MM.1S (cell line): ENCODE results near the gene LIN9.

Source experiments
- DNase-seq: peaks from one replicate; pipeline ENCODE4 v3.0.0-alpha.2; 2015
- H2AFZ ChIP-seq: fragments of 300-600 bp; sonication (generic); 2 replicates; pipeline ENCODE4 v1.6.0; 2016; ENCODE audit warnings: antibody characterized with exemption, low read length
- H3F3A ChIP-seq: fragments of 300-600 bp; sonication (generic); 2 replicates; pipeline ENCODE4 v1.6.1; 2016; ENCODE audit warnings: mild to moderate bottlenecking, antibody characterized with exemption, low read length, moderate library complexity, mixed read lengths; ENCODE audit not compliant: insufficient read depth
- H3K27ac ChIP-seq: fragments of 300-600 bp; sonication (generic); 2 replicates; pipeline ENCODE4 v1.5.1; 2016; ENCODE audit warnings: mild to moderate bottlenecking, low read length
- H3K27me3 ChIP-seq: fragments of 300-600 bp; sonication (generic); replicated peaks from 2 replicates; pipeline ENCODE4 v1.6.0; 2016; ENCODE audit warnings: low read length; ENCODE audit not compliant: insufficient read depth
- H3K36me3 ChIP-seq: fragments of 300-600 bp; sonication (generic); replicated peaks from 2 replicates; pipeline ENCODE4 v1.6.1; 2016; ENCODE audit warnings: mild to moderate bottlenecking, low read length, mixed read lengths; ENCODE audit not compliant: insufficient read depth
- H3K4me1 ChIP-seq: fragments of 300-600 bp; sonication (generic); 2 replicates; pipeline ENCODE4 v1.6.1; 2016; ENCODE audit warnings: low read length, mixed read lengths
- H3K4me2 ChIP-seq: fragments of 300-600 bp; sonication (generic); 2 replicates; pipeline ENCODE4 v1.6.0; 2016; ENCODE audit warnings: low read depth, low read length
- H3K4me3 ChIP-seq: fragments of 300-600 bp; sonication (generic); 2 replicates; pipeline ENCODE4 v1.5.1; 2016; ENCODE audit warnings: low read length, mixed read lengths
- H3K79me2 ChIP-seq: fragments of 300-600 bp; sonication (generic); 2 replicates; pipeline ENCODE4 v1.6.1; 2016; ENCODE audit warnings: mixed run types, low read length, mixed read lengths
- H3K9ac ChIP-seq: fragments of 300-600 bp; sonication (generic); 2 replicates; pipeline ENCODE4 v1.6.1; 2016; ENCODE audit warnings: low read length, mixed read lengths
- H3K9me2 ChIP-seq: fragments of 300-600 bp; sonication (generic); replicated peaks from 2 replicates; pipeline ENCODE4 v1.6.1; 2016; ENCODE audit warnings: mild to moderate bottlenecking, low read length, mixed read lengths; ENCODE audit not compliant: insufficient read depth
- H3K9me3 ChIP-seq: fragments of 300-600 bp; sonication (generic); replicated peaks from 2 replicates; pipeline ENCODE4 v1.6.1; 2016; ENCODE audit warnings: mild to moderate bottlenecking, low read length, mixed read lengths; ENCODE audit not compliant: insufficient read depth
- H4K20me1 ChIP-seq: fragments of 300-600 bp; sonication (generic); 2 replicates; pipeline ENCODE4 v1.6.1; 2016; ENCODE audit warnings: mild to moderate bottlenecking, low read length, moderate library complexity, mixed read lengths; ENCODE audit not compliant: insufficient read depth
- EZH2 ChIP-seq: fragments of 300-600 bp; sonication (generic); optimal IDR thresholded peaks from 2 replicates; pipeline ENCODE3; 2017; ENCODE audit warnings: low read depth, mild to moderate bottlenecking, antibody characterized with exemption, low read length, mixed read lengths
- EZH2phosphoT487 ChIP-seq: fragments of 300-600 bp; sonication (generic); IDR thresholded peaks from 2 replicates; pipeline ENCODE4 v1.6.1; 2018; ENCODE audit warnings: antibody characterized with exemption, low read length
- TF ChIP-seq, protein P1 (sequence below): fragments of 300-600 bp; sonication (generic); IDR thresholded peaks from 2 replicates; pipeline ENCODE4 v1.5.1; 2016; ENCODE audit warnings: antibody characterized with exemption, low read length, mixed read lengths

The LIN9 gene

GRCh38 chr1:226248091-226248490, 60.9 kb downstream of the LIN9 start:
- H3K36me3 ChIP-seq = no peaks in the 10 kb centered on the region
- TF ChIP-seq, protein P1, sequence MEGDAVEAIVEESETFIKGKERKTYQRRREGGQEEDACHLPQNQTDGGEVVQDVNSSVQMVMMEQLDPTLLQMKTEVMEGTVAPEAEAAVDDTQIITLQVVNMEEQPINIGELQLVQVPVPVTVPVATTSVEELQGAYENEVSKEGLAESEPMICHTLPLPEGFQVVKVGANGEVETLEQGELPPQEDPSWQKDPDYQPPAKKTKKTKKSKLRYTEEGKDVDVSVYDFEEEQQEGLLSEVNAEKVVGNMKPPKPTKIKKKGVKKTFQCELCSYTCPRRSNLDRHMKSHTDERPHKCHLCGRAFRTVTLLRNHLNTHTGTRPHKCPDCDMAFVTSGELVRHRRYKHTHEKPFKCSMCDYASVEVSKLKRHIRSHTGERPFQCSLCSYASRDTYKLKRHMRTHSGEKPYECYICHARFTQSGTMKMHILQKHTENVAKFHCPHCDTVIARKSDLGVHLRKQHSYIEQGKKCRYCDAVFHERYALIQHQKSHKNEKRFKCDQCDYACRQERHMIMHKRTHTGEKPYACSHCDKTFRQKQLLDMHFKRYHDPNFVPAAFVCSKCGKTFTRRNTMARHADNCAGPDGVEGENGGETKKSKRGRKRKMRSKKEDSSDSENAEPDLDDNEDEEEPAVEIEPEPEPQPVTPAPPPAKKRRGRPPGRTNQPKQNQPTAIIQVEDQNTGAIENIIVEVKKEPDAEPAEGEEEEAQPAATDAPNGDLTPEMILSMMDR = no peak
- TF ChIP-seq EZH2 = no peak
- TF ChIP-seq EZH2phosphoT487 = no peak
- H3K9me2 ChIP-seq = no peaks in the 10 kb centered on the region
- H3K27ac ChIP-seq = peak overlapping the region; percentile 27; the same call in 1 of the 2 replicates
- no peak overlapping the region for H2AFZ ChIP-seq
- DNase-seq = peak; percentile 56
- no peaks in the 10 kb centered on the region for H3K9me3 ChIP-seq
- peak overlapping the region; percentile 23 for H3K4me2 ChIP-seq
- no peak overlapping the region for H3K9ac ChIP-seq
- H3F3A ChIP-seq = no peaks in the 10 kb centered on the region
- H3K27me3 ChIP-seq = no peaks in the 10 kb centered on the region
- H3K4me3 ChIP-seq = no peak overlapping the region
- H4K20me1 ChIP-seq = no peaks in the 10 kb centered on the region
- H3K4me1 ChIP-seq = peaks cover 28% of the 10 kb centered on the region
- no peaks in the 10 kb centered on the region for H3K79me2 ChIP-seq

DNA sequence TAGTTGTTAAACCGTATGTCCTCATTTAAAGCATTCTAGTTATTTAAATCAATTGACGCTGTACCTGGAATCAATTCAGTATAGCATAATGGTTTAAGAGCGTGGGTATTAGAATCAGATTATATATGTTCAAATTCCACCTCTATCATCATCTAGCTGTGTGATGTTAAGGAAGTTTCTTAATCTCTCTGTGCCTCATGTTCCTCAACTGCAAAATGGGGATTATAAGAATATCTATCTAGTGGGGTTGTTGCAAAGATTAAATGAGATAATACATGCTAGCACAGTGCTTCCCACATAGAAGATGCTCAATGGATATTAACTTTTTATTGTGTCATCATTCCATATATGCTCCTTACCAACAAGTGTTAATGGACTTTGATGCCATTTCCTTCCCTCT, 69.5 kb downstream of the LIN9 start:
- Histone ChIP-seq H2AFZ (no peak overlapping the region), H3K9me3 (no peaks in the 10 kb centered on the region), H3K27ac (no peak overlapping the region), H3K36me3 (no peaks in the 10 kb centered on the region; the same call in none of the 2 replicates), H4K20me1 (no peaks in the 10 kb centered on the region), H3K4me2 (no peak overlapping the region), H3K9ac (no peak overlapping the region), H3K27me3 (no peaks in the 10 kb centered on the region), H3K4me3 (no peak overlapping the region), H3K4me1 (peaks cover 1% of the 10 kb centered on the region; the same call in 1 of the 2 replicates), H3F3A (no peaks in the 10 kb centered on the region), H3K79me2 (no peaks in the 10 kb centered on the region), H3K9me2 (no peaks in the 10 kb centered on the region)
- DNase-seq = no peak
- TF ChIP-seq EZH2phosphoT487 = no peak
- TF ChIP-seq EZH2 = no peak
- TF ChIP-seq, protein P1 = no peak

DNA sequence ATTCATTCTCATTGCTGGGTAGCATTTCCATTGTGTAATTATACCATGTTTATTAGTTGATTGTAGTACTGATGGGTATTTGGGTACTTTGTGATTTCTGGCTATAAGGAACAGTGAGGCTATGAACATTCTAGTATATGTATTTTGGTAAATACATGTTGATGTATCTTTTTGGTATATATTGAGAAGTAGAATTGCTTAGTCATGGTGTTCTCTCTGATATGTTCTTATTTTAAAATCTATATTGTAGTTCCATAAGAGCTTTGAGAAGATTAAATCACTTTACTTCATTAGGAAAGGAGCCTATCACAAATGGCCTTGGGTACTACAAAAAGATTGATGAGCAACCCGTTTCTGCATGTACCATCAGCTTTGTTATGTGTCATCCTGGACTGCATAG, 72.1 kb downstream of the LIN9 start:
- Histone ChIP-seq H3K4me2 (no peak overlapping the region), H3F3A (no peaks in the 10 kb centered on the region; the same call in 1 of the 2 replicates), H3K4me1 (peaks cover 20% of the 10 kb centered on the region), H3K79me2 (no peaks in the 10 kb centered on the region), H2AFZ (no peak overlapping the region), H4K20me1 (no peaks in the 10 kb centered on the region), H3K36me3 (no peaks in the 10 kb centered on the region; the same call in none of the 2 replicates), H3K9me2 (no peaks in the 10 kb centered on the region), H3K9me3 (no peaks in the 10 kb centered on the region), H3K4me3 (no peak overlapping the region), H3K27me3 (no peaks in the 10 kb centered on the region), H3K27ac (no peak overlapping the region), H3K9ac (no peak overlapping the region)
- TF ChIP-seq EZH2phosphoT487 (no peak), EZH2 (no peak)
- TF ChIP-seq, protein P1 = no peak
- DNase-seq = no peak
